Measurements from ENCODE around the gene ASCL1. TPM values are rescaled to one million over a fixed set of nuclear protein-coding genes. Genes with fewer than 3 reads are reported as not detected.

ASCL1 gene
- total RNA-seq, 1 donor from 2014 or later, result 0.21 TPM

- Histone ChIP-seq H4K20me1 (ENCODE audit: low read depth) (no peaks in the 10 kb centered on the region), H3K27me3 (peaks cover 36% of the 10 kb centered on the region), H3K4me3 (no peak overlapping the region), H3K9ac (no peak overlapping the region), H3K9me3 (ENCODE audit: low read depth) (no peaks in the 10 kb centered on the region), H3K27ac (no peak overlapping the region), H3F3A (ENCODE audit: low read depth) (no peaks in the 10 kb centered on the region), H2AFZ (replicated peaks) (no peak overlapping the region), H3K79me2 (ENCODE audit: low read depth) (no peaks in the 10 kb centered on the region), H3K36me3 (no peaks in the 10 kb centered on the region), H3K4me2 (no peak overlapping the region), H3K4me1 (peaks cover 3% of the 10 kb centered on the region)
- H3K4me1 Mint-ChIP-seq, result peaks cover 56% of the 10 kb centered on the region
- H3K36me3 Mint-ChIP-seq, result no peaks in the 10 kb centered on the region
- H3K27me3 Mint-ChIP-seq (ENCODE audit: insufficient read depth, low read depth), result peaks cover 10% of the 10 kb centered on the region
- no peak overlapping the region for H3K4me3 Mint-ChIP-seq
- TF ChIP-seq EZH2phosphoT487 (IDR thresholded peaks at IDR 0.05) (no peak), CTCF (IDR thresholded peaks at IDR 0.05) (peak; percentile 53)
- peaks cover 2% of the 10 kb centered on the region for H3K9me3 Mint-ChIP-seq
- DNase-seq (ENCODE audit: low spot score), result no peak
- peak overlapping the region; percentile 85 for H3K27ac Mint-ChIP-seq
These were observed 19.3 kb downstream of the ASCL1 start for GRCh38 chr12:102976609-102977280.

- H3K27ac ChIP-seq, result no peak overlapping the region
- H3K4me2 ChIP-seq, result no peak overlapping the region
- H3K4me3 ChIP-seq, result no peak overlapping the region
- Mint-ChIP-seq H3K27ac (peak overlapping the region; percentile 85), H3K9me3 (peaks cover 4% of the 10 kb centered on the region), H3K36me3 (no peaks in the 10 kb centered on the region), H3K4me3 (no peak overlapping the region), H3K27me3 (ENCODE audit: insufficient read depth, low read depth) (peaks cover 13% of the 10 kb centered on the region), H3K4me1 (peaks cover 44% of the 10 kb centered on the region)
- no peaks in the 10 kb centered on the region for H3K79me2 ChIP-seq (ENCODE audit: low read depth)
- DNase-seq (ENCODE audit: low spot score), result no peak
- H3K4me1 ChIP-seq, result peaks cover 3% of the 10 kb centered on the region
- no peaks in the 10 kb centered on the region for H3K9me3 ChIP-seq (ENCODE audit: low read depth)
- no peaks in the 10 kb centered on the region for H4K20me1 ChIP-seq (ENCODE audit: low read depth)
- no peaks in the 10 kb centered on the region for H3F3A ChIP-seq (ENCODE audit: low read depth)
- H3K27me3 ChIP-seq, result peaks cover 22% of the 10 kb centered on the region
- H2AFZ ChIP-seq (replicated peaks), result no peak overlapping the region
- no peak overlapping the region for H3K9ac ChIP-seq
- TF ChIP-seq EZH2phosphoT487 (IDR thresholded peaks at IDR 0.05), result no peak
- no peak for TF ChIP-seq EZH2 (IDR thresholded peaks at IDR 0.05)
- no peak for TF ChIP-seq CTCF (IDR thresholded peaks at IDR 0.05)
- H3K36me3 ChIP-seq, result no peaks in the 10 kb centered on the region
These were observed 20.7 kb downstream of the ASCL1 start for GRCh38 chr12:102977945-102978706.

GRCh38 chr12:102980350-102980749, 22.9 kb downstream of the ASCL1 start:
- no peaks in the 10 kb centered on the region for H4K20me1 ChIP-seq (ENCODE audit: low read depth)
- no peak overlapping the region for H2AFZ ChIP-seq (replicated peaks)
- no peaks in the 10 kb centered on the region for H3K9me3 ChIP-seq (ENCODE audit: low read depth)
- no peak for DNase-seq (ENCODE audit: low spot score)
- Mint-ChIP-seq H3K27me3 (ENCODE audit: insufficient read depth, low read depth) (peaks cover 12% of the 10 kb centered on the region), H3K9me3 (peaks cover 4% of the 10 kb centered on the region), H3K27ac (no peak overlapping the region), H3K4me1 (peaks cover 47% of the 10 kb centered on the region), H3K4me3 (no peak overlapping the region), H3K36me3 (no peaks in the 10 kb centered on the region)
- H3K27ac ChIP-seq, result no peak overlapping the region
- no peaks in the 10 kb centered on the region for H3K36me3 ChIP-seq
- H3K4me3 ChIP-seq, result no peak overlapping the region
- H3K79me2 ChIP-seq (ENCODE audit: low read depth), result no peaks in the 10 kb centered on the region
- no peak for TF ChIP-seq EZH2phosphoT487 (IDR thresholded peaks at IDR 0.05)
- no peak for TF ChIP-seq EZH2 (IDR thresholded peaks at IDR 0.05)
- TF ChIP-seq CTCF (IDR thresholded peaks at IDR 0.05), result no peak
- H3K9ac ChIP-seq, result no peak overlapping the region
- no peaks in the 10 kb centered on the region for H3F3A ChIP-seq (ENCODE audit: low read depth)
- H3K27me3 ChIP-seq, result no peaks in the 10 kb centered on the region
- H3K4me2 ChIP-seq, result no peak overlapping the region
- peaks cover 8% of the 10 kb centered on the region for H3K4me1 ChIP-seq

All from neural progenitor cell (in vitro differentiated cells).